Medulla oblongata (tissue), 1 donor: ENCODE results near the gene RPIA.
"Not testable (repeated sequence)": the region's sequence is repeated elsewhere in the genome, so short reads cannot be mapped to it uniquely, and the experiment has no call there.

Experiments used
- DNase-seq: peaks from one replicate; pipeline ENCODE4 v3.0.0-alpha.2; 2015; ENCODE audit errors: extremely low spot score

The RPIA gene

DNA sequence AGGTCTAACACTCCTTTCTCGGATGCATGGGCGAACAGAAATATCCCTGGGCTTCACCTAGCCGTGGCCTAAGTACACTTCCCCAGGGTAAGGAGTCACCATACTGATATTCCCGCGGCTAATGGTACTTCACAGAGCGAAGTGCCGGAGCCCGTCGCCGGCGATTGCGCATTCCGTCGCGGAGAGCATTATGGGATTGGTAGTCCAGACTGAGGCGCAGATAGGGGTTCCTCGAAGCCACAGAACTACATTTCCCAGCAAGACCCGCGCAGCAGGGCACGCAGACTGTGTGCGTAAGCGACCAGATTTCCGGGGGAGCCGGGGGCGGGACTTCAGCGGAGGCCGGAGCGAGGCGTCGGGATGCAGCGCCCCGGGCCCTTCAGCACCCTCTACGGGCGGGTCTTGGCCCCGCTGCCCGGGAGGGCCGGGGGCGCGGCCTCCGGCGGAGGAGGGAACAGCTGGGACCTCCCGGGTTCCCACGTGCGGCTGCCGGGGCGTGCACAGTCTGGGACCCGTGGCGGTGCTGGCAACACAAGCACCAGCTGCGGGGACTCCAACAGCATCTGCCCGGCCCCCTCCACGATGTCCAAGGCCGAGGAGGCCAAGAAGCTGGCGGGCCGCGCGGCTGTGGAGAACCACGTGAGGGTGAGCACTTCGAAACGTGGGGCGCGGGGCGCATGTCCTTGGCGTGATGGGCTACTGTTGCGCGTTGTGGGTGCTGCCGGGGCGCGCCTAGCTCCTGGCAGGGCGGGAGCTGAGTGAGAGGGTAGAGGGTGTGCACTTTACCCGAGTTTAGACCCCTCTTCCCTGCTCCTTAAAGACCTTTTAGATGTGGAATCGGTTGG, at the start of gene RPIA:
RPIA (plus strand) TSS at position 335 of the 845 bp plus-strand sequence; CDS start at position 361, 26 bp downstream.
- peak; percentile 99 for DNase-seq

DNA sequence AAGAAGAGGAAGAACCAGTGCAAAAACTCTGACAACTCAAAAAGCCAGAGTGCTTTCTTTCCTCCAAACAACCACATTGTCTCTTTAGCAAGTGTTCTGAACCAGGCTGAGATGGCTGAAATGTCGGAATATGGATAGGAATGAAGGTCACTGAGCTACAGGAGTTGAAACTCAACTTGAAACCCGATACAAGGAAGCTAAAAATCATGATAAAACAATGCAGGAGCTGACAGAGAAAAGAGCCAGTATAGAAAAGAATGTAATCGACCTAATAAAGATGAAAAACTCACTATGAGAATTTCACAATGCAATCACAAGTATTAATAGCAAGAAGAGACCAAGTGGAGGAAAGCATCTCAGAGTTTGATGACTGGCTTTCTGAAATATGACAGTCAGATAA, 49.2 kb upstream of the RPIA start:
- DNase-seq = no peak

DNA sequence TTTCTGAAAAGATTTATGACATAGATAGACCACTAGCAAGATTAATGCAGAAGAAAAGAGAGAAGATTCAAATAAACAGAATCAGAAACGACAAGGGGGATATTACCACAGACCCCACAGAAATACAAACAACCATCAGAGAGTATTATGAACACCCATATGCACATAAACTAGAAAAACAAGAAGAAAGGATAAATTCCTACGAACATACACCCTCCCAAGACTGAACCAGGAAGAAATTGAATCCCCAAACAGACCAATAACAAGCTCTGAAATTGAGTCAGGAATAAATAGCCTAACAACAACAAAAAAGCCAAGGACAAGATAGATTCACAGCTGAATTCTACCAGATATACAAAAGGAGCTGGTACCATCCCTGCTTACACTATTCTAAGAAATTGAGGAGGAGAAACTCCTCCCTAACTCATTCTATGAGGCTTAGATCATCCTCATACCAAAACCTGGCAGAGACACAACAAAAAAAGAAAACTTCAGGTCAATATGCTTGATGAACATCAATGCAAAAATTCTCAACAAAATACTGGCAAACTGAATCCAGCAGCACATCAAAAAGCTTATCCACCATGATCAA, 46.1 kb upstream of the RPIA start:
- DNase-seq = not testable (repeated sequence)

DNA sequence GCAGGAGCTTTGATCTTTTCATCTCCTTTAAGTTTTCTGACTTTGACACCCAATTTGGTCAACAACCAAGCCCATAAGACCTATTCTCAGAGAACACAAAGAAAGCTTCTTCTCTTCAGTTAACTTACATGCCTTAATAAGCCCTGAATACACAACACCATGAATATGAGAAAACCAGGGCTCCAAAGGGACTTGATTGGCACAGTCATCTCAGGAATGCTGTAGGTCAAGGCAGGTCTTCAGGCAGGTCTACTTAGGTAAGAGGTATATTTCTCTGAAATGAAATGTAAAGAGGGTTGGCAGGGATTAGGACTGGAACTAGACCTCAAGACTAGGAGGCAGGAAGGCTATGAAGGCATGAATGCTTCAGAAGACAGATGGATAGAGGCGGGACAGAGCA, 39.8 kb upstream of the RPIA start:
- DNase-seq = no peak

DNA sequence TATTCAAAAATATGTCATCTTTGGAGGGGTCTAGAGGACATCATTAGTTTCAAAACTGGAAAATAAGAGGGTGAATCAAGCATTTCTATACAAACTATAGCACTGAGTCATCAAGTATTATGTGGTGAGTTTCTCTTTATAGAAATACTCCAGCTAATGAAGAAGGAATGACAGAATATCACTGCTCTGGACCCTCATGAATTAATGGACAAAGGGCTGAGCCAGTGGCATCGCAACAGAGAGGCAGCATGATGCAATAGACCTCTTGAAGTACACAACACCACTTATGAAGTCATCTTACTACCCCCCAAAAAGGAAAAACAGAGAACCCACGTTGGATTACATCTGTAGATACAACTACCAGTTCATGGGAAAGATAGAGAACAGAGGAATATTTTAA, 36.8 kb upstream of the RPIA start:
- DNase-seq = no peak

DNA sequence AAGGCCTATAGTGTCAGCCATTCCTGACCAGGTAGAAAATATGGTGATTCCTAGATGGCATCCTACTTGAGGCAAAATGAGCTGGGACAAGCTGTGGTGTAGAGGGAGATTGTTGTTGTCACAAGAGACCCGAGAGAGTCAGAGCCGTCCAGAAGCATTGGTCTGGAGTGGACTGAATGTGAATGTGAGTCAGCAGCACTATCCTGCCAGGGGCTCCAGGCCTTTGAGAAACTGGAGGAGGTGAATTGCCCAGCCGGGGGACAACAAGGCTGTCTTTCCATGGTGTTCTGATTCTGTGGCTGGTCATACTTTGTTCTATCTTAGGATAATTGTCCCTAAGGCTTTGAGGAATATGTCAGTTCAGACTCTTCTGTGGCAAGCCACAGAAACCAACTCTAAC, 34.8 kb upstream of the RPIA start:
- no peak for DNase-seq

DNA sequence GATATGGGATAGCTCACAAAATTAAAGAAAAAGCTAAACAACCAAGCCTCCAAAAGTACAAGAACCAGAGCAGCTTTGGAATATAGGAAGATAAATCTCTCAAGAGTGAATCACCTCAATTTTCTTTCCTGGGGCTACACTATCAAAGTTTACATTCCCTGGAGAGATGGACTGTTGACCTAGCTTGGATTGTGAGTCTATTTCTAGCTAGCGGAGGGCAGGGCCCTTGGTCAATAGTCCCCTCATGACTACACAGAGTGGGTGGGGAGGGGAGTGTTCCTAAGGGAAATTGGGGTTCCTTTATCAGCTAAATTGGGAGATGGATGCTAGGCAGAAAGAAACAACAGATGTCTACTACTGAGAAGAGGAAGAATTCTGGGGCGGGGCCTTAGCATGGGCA, 34.3 kb upstream of the RPIA start:
- DNase-seq = no peak

DNA sequence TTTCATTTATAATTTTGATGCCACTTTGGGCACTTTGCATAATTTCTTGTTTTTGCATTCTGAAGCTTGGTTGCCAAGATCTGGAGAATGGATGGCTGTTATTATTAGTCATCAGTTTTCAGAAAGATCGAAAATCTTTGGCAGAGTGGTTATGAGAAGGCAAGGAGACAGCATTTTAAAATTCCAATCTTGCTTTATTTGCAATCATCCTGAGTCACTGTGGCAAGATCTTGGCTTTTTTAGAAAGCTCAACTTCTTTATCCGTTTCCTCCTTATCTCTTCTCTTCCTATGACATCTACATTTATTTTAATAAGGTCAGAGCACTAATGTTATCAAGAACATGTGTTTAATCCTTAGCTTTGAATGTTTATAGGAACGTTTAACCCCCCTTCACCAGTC, 33.1 kb upstream of the RPIA start:
- no peak for DNase-seq

DNA sequence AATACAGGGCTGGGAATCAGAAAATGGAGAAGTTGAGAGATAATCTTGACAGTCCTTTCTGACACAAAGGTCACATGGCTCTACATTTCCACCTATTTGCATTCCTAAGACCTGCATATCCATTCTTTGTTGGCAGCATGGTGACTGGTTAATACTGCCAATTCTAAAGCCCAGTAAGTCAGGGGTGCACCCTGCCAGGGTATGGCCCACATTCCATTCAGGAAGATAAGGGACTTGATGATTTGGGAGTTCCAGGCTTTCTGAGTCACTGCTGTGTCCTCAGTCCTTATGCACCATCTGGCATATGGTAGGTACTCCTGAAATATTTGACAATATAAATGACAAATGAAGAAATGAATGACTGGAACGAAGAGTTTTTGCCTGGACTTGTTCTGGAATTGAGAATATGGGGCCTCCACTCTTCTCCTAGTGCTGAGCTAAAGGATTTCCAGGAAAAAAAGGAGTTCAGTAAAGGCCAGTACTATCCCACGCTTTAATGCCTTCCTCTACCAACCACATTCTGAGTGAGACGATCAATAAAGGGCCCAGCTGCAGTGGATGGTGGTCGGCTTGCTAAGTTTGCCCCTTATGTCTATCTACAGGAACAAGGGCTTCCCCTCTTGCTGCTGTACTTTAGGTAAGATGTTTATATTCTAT, 32.5 kb upstream of the RPIA start:
- DNase-seq = no peak

DNA sequence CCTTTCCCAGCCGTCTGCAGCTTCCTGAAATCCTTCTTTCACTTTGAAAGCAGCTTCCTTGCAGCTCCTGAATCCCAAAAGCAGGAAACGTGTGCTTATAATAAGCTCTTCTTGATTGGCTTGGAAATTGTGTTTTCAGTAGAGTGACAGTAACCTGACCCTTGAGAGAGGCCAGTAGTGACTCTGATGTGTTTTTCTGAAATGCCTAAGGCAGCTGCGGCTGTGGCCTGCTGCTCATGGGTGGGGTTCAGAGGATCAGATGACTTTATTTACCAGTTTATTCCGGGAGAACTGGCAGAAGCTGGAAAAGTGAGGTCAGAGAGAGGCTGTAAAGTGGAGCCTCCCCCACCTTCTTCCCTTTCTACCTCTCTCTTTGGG, 31.9 kb upstream of the RPIA start:
- DNase-seq = no peak

DNA sequence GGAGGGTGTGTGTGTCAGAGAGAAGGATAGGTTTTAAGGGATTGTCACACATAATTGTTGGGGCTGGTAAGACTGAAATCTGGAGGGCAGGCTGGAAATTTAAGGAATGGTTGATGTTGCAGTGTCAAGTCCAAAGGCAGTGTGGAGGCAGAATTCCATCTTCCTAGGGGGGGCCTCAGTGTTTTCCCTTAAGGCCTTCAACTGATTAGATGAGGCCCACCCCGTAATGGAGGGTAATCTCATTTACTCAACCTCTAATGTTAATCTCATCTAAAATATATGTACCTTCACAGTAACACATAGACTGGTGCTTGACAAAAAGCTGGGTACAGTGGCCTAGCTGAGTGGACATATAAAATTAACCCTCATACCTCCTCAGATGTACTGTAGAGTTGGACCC, 30.9 kb upstream of the RPIA start:
- no peak for DNase-seq

DNA sequence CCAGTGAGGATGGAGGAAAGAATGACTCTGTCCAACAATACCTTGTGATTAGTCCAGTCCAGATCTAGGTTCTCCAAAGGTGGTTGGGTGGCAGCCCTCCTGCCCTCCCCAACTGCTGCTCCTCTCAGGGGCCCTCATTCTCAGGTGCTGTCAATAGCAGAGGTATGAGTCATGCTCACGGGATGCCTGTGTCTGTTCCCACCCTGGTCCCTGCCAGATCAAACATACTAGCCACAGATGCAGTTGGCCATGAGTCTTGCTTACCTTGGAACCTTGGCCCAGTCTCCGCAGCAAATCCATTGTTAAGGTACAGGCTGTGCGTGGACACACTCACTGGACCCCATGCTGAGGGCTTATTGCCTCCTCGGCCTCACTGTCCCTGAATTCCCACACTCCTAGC, 24.9 kb upstream of the RPIA start:
- DNase-seq = no peak

DNA sequence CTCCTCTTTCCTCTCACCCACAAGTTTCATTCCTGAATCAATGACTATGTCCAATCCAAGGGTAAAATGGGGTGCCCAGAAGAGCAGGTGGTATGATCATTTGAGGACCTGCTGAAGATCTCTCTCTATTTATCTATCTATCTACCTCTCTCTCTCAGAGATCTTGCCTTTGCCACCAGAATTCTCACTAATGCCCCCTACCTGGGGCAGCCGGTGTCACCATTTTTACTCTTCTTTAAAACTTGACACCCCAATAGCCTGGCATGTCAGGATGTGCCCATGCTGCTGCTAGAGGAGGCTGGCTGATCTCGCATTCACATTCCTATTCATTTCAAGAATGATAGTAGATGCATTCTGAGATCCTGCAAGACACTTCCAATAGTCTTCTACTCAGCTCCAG, 24.3 kb upstream of the RPIA start:
- no peak for DNase-seq

DNA sequence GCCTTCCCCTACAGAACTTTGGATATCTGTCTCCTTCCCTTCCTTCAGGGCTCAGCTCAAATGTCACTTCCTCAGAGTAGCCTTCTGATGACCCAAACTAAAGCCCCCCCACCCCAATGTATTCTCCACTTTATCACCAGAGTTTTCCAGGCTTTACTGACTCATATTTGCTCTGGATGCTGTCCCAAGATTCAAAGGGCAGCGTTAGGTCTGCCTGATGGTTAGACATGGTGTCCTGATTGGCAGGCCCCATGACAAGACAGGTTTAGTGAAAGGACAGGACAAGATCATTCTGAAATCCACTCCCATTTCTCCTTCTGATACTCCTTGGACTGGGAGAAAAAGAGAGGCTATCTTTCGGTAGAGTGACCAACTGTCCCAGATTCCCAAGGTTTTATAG, 22.6 kb upstream of the RPIA start:
- DNase-seq = no peak

DNA sequence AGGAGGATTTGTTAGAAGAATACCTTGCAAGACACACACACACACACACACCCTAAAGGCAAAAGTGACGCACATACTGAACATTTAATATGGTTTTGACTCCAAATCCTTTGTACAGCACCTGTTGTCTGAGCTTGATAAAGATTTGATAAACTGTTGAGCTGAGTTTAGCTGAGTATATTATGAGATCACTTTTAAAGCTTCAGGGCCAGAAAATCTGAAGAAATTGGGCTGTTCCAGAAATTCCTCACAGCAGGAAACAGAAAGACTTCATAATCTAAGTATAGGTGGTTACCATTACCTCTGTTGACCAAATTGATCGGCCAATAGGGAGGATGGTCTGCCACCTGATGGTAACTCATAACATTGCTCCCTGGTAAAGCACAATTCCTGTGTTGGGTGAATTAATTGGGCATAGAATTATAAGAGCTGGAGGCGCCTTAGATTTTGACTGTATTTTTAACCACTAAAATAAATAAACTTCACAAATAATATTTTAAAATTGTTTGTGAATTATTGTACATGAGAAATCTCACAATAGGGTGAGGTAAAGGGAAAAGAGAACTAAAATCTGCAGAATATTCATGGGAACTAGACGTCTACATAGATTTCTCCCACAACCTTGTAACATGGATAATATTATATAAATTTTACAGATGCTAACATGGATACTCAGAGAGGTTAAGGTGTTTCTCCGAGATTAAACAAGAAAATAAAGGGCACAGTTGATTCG, 21.8 kb upstream of the RPIA start:
- DNase-seq = no peak

DNA sequence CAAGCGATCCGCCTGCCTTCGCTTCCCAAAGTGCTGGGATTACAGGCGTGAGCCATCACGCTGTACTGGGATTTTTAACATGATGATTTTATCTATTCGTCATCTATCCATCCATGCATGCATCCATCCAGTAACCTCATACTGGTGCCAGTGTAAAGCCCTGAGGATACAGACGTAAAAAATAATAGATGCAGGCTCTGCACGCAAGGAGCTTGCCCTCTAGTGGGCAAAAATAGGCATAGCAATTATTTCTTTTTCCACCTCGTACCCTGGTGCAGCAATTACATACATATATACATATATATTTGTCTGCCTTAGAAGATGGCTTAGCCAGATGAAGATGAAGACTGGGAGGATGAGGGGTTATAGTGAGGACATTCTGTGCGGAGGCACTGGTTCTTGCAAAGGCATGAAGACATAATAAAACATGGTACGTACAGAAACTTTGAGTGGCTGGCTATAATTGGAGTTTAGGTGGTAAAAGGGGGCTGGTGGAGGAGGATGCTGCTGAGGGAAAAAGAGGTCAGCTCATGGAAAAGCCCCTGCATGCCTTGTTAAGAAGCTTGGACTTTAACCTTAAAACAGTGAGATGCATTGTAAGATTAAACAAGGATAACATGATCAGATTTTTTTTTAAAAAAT, 19.6 kb upstream of the RPIA start:
- DNase-seq = peak; percentile 38

DNA sequence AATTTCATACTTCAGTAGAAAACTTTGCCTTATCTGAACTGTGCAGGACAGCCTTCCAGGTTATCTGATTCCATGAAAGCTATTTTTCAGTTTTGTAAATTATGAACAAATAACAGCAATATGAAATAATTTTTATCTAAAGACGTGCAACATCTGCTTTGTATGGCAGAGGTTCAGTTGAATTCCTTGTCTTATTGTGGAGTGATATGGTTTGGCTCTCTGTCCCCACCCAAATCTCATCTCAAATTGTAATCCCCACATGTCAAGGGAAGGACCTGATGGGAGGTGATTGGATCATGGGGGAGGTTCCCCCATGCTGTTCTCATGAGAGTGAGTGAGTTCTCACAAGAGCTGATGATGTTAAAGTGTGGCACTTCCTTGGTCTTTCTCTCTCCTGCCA, 18.1 kb upstream of the RPIA start:
- no peak for DNase-seq

DNA sequence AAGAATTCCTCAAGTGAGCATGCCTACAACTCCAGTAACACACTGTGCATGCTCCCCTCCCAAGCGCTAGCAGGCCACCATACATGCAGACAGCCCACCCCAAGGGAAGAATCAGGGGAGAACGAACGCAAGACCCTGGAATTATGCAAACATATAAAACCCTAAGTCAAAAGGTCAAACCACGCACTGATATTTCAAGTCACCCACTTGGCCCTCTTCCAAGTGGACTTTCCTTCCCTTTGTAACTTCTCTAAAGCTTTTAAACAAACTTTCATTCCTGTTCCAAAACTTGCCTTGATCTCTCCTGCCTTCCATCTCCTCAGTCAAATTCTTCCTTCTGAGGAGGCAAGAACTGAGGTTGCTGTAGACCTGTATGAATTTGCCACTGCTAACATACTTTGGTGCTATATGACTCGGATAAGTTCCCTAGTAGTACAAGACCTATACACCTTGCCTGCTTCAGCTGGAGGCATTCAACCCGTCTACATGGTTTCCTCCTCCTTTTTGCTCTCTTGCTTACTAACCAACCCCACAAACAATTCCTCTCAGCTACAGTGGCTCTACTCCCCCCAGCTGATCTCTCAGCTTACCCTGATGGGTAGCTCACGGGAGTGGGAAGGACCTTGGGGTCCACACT, 11.1 kb upstream of the RPIA start:
- DNase-seq = peak; percentile 26

DNA sequence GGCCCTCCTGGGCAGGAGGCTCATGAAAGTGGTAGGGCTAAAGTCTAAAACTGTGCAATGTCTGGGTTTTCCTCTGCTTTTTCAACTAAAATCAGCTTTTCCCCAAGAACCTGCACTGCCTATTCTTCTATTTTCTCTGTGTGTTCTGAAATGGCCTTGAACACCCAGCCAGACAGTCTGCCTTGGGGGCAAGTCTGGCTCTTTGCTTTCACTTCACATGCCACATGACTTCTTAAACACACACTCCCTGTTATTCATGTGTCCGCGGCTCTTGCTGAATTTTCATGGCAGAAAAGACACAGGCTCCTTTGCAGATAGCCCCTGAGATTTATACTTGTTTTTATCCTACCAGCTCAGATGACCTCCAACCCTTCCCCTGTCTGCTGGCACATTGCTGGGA, 10.6 kb upstream of the RPIA start:
- no peak for DNase-seq

DNA sequence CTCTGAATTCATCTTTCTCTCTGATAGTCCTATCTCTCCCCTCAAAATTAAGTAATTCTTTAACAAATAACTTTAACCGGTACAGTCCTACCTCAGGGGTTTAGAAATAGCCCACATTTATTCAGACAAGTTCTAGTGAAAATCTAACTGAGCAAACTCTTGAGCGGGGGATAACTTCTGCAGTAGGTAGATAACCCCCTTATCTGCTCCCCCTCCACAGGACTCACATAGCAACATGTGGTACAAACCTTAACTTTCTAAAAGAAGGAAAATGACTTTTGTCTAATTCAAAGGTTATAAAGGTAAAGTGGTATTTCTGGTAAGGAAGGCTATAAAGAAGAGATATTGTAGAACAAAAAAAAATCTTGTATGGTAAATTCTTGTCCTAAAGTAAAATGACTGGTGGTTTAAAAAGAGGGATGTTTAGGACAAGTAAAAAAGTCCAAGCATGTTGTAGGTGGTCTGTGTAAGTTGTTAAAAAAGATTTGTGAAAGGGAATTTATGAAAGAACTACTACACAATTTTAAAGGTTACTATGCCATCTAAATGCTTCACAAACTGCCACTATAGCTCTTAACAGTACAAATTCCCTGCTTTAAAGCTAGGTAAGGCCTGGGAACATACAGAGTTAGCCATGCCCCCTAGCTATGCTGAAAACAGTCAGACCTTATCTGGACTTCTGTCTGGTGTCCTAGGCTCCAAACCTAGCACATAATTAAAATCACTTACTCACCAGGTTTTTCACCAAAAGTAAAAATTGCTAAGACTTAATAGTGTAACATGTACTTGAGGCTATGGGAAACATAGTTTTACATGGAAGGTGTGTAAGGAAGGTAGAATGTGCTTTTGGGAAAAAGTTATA, 8.1 kb upstream of the RPIA start:
- DNase-seq = no peak
